CD1c-positive myeloid dendritic cell (primary cell): ENCODE measurements around the gene TCP11L2.

Source experiments
- DNase-seq: peaks from one replicate; pipeline ENCODE4 v3.0.0-alpha.2; 2016; ENCODE audit errors: extremely low spot score

The TCP11L2 gene

DNA sequence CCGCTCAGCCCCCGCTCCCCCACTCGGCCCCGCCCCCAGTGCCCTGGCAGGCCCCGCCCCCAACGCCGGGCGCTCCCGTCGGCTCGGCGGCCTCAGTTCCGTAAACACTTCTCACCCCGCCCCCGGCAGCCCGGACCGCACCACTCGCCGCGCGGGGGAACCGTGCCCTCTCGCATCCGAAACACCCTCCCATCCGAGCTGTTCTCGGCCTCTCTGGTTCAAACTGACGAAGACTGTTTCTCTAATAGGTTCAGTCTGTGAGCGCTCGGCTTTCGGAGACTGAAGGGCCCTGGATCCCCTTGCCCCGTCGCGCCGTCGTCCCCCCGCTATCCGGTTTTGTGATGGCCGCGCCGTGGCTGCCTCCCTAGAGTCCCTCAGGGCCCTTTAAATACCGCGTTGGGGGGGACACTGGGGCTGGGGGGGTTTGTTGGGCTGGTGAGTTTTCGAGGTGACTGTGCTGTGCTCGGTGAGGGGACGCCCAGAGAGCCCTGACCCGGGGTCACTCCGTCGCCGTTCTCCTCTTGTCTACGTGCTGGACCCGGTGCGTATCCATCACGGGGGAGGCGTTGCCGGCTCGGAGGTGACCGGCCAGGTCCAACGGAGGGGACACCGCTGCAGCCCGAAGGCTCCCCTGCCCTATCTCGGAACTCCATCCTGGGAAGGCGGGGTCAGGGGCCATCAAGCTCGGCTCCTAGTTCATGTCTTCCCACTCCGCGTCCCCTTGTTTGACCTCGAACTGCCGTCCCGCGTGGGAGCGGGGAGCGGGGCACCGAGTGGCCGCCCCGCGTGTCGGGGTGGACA, at the start of gene TCP11L2:
Gene TCP11L2 (plus strand): TSS at position 333 of the 801 bp plus-strand sequence. CDS start 8,343 bp downstream, outside the sequence.
- DNase-seq, result peak; percentile 91

DNA sequence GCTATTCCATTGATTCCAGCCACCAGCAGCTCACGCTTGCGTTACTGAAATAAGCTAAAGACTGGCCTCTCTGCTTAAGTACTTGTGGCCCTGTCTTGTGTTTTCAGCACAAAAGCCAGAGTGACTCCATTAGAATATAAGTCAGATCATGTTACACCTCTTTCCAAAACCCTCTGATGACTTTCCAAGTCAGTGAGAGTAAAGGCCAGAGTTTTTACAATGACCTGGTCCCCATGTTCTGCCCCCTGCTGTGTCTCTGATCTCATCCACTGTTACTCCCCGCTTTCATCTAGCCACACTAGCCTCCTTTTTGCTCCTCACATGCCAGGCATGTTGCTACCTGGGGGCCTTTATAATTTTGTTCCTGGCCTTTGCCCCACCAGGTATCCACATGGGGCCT, 47.8 kb upstream of the TCP11L2 start:
- DNase-seq, result no peak

DNA sequence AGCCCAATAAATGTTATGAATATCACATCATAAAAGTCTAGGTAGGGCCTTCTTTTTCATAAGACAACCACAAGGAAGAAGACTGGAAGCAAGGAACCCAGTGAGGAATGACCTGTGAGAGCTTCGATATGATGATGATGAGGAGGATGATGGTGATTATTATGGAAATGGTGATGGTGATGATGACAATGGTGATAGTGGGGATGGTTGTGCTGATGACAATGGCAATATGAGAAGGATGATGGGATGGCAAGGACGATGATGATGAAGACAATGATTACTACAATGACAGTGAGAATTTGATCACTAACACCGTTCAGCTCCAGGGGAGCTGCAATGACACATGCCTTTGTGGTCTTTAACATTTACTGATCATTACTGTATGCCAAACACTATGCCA, 47.0 kb upstream of the TCP11L2 start:
- no peak for DNase-seq

DNA sequence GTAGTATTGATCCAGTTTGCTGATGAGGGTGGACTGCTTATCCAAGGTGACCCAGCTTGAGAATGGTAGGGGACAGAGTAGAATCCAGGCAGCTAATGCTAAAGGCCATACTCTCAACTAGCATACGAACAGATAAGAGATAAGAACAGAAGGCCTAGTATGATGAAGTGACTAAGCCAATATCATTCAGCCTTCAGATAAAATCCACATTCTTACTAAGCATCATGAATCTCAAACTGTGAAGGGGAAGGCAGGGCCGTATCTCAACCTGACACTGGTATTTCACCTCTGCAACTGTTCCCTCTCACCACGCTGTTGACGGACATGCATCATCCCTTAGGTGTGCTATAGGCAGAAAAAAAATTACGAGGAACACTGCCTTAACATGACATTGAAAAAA, 46.6 kb upstream of the TCP11L2 start:
- no peak for DNase-seq

DNA sequence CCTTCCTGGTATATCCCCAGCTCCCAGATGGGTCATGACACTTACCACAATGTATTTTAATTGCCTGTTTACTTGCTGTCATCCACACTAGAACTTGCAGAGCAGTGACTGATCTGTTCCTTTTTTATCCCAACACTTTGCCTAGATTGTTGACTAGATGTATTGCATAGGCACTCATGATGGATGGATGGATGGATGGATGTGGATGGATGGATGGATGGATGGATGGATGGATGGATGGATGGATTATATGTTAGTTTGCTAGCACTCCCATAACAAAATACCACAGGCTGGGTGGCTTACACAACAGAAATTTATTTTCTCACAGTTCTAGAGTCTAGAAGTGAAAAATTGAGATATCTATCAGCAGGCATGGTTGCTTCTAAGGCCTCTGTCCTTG, 46.0 kb upstream of the TCP11L2 start:
- DNase-seq, result no peak

DNA sequence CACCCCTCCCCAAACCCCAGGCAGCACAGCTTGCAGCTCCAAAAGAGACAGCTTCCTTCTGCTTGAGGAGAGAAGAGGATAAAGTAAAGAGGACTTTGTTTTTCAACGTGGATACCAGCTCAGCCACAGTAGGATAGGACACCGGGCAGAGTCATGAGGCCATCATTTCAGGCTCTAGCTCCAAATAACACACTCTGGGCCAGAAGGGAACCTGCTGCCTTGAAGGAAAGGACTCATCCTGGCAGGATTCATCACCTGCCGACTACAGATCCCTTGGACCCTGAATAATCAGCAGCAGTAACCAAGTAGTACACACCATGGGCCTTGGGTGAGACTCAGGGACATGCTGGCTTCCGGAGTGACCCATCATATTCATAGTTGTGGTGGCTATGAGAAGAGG, 44.3 kb upstream of the TCP11L2 start:
- DNase-seq, result no peak

DNA sequence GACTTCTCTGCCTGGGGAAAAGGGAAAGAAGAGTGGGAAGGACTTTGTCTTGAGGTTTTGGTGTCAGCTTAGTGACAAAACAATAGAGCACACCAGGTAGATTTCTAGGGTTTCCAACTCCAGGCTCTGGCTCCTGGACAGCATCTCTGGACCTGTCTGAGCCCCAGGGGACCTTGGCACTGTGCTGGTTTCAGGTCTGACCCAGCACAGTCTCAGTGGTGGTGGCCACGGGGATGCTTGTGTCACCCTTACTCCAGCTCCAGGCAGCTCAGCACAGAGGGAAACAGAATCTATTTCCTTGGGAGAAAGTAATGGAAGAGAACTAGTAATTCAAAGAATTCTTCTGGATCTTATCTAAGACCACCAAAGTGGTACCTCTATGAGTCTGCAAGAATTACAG, 43.6 kb upstream of the TCP11L2 start:
- no peak for DNase-seq

DNA sequence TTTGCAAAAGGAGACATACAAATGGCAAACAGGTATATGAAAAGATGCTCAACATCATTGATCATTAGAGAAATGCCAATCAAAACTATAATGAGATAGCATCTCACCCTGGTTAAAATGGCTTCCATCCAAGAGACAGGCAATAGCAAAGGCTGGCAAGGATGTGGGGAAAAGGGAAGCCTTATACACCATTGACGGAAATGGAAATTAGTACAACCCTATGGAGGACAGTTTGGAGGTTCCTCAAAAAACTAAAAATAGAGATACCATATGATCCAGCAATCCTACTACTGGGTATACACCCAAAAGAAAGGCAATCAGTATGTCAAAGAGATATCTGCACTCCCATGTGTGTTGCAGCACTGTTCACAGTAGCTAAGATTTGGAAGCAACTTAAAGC, 37.4 kb upstream of the TCP11L2 start:
- DNase-seq, result no peak

- DNase-seq, result no peak
Observed at GRCh38 chr12:106267535-106267934, 35.0 kb upstream of the TCP11L2 start.

GRCh38 chr12:106269150-106269771, 33.3 kb upstream of the TCP11L2 start:
- DNase-seq, result no peak

DNA sequence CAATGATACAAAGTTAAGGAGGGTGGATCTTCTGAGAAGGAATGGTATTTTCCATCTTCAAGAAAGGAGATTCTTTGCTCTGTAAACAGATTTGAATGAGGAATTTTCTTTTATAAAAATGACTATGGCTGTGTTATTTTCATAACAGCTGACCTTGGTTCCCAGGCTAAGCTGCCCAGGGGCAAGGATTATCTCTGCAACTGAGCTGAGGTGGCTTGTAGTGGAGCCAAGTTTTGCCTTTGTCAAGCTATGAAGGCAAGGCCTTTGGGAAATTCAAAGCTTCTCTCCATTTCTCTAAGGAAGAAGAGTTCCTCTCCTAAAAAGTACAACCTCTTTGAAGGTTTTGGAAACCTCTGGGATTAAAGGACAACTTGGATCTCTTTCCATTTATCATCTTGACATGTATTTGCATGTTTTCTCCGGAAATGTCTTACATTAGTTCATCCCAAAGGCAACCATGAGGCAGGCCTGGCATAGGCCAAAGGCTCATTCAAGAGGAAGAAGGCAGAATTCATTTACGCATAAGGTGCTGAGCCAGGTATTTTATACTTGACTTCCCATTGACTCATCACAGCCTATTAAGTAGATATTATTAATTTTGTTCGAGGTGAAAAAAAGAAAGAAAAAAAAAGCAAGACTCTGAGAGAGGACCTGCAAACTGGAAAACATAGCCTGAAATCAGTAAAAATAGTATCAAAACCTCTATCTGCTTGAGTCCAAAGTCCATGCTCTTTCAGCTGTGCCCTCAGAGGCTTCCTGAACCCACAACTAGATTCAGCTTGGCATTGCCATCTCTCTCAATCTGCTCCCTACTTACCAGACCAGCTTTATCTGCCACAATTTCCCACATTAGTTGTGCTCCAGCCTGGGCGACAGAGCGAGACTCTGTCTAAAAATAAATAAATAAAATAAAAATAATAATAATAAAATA, 30.7 kb upstream of the TCP11L2 start:
- DNase-seq, result no peak

- DNase-seq, result peak; percentile 33
Observed at GRCh38 chr12:106273491-106273890, 29.0 kb upstream of the TCP11L2 start.

GRCh38 chr12:106274012-106274411, 28.5 kb upstream of the TCP11L2 start:
- no peak for DNase-seq

DNA sequence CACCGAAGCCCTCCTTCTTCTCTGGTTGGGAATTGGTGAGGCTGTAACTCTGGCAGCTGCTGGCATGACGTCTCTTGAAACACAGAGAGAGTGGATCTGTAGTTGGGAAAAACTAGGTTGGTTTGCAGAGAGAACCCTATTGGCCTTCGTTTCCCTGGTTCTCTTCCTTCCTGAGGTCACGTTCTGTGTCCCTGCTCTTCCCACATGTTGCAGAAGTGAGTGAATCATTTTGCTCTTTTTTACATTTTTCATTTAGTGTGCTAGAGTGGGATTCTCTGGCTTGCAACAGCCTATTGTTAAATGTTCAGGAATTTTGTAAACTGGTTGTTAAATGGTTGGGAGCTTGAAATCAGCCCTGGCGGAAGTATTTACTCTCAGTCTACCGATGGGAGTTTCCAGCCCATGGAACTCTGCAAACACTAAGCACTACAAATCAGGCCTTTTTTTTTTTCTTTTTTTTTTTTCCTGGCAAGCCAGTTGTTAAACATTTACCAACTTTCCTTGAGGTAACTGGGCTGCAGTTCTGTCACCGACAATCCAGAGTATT, 27.9 kb upstream of the TCP11L2 start:
- DNase-seq, result no peak

DNA sequence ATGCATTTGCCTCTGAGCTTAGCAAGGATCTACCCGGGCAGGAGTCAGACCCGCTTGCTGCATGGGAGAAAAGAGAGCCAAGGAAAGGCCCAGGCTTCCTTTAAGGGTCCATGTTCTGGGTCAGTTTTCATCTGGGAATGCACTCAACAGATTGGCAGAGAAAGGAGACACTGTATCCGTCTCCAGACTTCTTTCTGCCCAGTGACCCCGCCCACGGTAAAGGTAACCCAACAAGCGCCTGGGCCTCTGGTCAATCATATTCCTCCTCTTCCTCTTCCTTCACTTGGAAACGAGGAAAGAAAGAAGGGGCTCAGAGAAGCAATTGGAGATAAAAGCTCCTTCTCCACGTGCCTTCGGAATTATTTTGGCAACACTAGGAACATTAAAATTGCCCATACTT, 27.1 kb upstream of the TCP11L2 start:
- DNase-seq, result no peak

DNA sequence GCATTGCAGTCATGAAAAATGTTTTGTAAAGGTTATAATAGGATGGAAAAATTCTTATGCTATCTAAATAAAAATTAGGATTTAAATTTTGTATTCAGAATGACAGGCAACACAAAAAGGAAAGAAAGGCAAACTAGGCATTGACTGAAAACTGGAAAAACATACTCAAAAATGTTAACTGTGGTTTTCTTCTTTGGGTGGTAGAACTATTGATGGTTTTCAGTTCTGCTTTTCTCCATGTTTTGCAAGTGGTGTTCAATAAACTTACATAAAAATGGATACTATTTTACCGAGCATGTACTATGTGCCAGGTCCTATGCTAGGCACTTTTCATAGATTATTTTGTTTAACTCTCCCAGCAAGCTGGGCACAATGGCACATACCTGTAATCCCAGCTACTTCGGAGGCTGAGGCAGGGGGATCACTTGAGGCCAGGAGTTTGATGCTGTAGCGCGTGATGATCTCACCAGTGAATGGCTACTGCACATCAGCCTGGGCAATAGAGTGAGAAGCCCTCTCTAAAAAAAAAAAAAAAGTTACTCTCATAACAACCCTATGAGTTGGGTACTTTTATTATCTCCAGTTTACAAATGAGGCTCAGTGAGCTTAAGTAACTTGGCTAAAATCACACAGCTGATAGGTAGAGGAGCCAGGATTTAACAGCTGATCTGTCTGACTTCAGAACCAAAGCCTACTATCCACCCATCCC, 26.3 kb upstream of the TCP11L2 start:
- peak; percentile 19 for DNase-seq

DNA sequence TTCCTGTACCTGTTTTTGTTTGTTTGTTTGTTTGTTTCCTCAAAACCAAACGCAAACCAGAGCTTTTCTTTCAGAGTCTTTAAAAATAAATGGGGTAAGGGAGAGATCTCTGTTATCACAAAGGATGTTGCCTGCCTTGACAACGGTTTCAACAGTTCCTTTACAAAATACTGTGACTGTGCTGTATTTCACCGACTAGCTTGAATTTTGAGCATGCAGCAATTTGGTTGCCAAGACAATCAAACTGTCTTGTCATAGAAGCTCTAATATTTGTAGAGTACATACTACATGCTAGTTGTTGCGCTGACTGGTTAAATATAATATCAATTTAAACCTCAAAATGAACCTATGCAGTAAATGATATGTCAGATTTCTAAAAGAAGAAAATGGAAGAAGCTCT, 22.4 kb upstream of the TCP11L2 start:
- no peak for DNase-seq

GRCh38 chr12:106281056-106281782, 21.3 kb upstream of the TCP11L2 start:
- DNase-seq, result no peak

GRCh38 chr12:106281804-106282203, 20.7 kb upstream of the TCP11L2 start:
- peak; percentile 27 for DNase-seq

DNA sequence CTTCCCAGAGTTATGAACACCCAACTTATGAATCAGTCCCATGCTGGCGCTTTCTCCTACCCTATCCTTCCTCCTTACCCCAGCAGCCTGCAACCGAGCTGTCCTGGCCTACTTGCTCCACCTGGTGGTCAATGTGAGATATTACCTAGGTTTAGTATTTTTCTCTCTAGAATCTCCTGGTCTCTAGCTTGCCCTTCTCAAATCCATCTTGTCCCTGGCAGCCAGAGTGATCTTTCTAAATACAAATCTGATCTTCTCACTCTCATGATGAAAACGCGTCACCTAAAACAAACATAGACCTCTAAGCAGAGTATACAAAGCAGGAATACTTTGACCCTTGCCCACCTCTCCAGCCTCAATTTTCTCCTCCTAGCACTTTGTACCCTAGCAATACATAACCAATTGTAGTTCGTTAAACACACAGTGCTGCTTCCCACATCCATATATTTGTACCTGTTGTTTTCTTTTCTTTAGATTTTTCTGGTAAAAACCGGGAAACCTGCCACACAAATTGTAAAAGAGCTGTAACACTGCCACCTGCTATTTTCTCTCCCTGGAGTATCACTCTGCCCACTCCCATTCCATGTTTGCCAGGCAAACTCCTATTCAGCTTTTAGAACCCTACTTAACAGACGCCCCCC, 20.0 kb upstream of the TCP11L2 start:
- peak; percentile 77 for DNase-seq
